Smooth muscle cell (in vitro differentiated cells): Measurements from ENCODE around the gene GNB5. TPM values are rescaled to one million over a fixed set of nuclear protein-coding genes. Genes with fewer than 3 reads are reported as not detected.

Experiments
- DNase-seq: peaks from one replicate; lab custom pipeline; 2025; ENCODE audit not compliant: unreplicated experiment; lab: John Stamatoyannopoulos, UW
- H2AFZ ChIP-seq: fragments of 200-600 bp; sonication (generic); 2 replicates; pipeline ENCODE4 v1.6.0; 2016; ENCODE audit warnings: antibody characterized with exemption, low read depth, mild to moderate bottlenecking
- H3F3A ChIP-seq: fragments of 200-600 bp; sonication (generic); 2 replicates; pipeline ENCODE4 v1.6.0; 2017; ENCODE audit warnings: antibody characterized with exemption, low read depth
- H3K27ac ChIP-seq: fragments of 200-600 bp; sonication (generic); 2 replicates; pipeline ENCODE4 v1.5.1; 2016; ENCODE audit warnings: low read depth, mild to moderate bottlenecking
- H3K27me3 ChIP-seq: fragments of 200-600 bp; sonication (generic); 2 replicates; pipeline ENCODE4 v1.6.1; 2016; ENCODE audit warnings: low read depth, mild to moderate bottlenecking
- H3K36me3 ChIP-seq: fragments of 200-600 bp; sonication (generic); 2 replicates; pipeline ENCODE4 v1.5.1; 2016; ENCODE audit warnings: low read depth
- H3K4me1 ChIP-seq: fragments of 200-600 bp; sonication (generic); 2 replicates; pipeline ENCODE4 v1.5.1; 2016; ENCODE audit warnings: low read depth
- H3K4me2 ChIP-seq: fragments of 200-600 bp; sonication (generic); 2 replicates; pipeline ENCODE4 v1.6.0; 2016; ENCODE audit warnings: mild to moderate bottlenecking
- H3K4me3 ChIP-seq: fragments of 200-600 bp; sonication (generic); 2 replicates; pipeline ENCODE4 v1.5.1; 2016; ENCODE audit warnings: mild to moderate bottlenecking
- H3K79me2 ChIP-seq: fragments of 200-600 bp; sonication (generic); 2 replicates; pipeline ENCODE4 v1.6.0; 2016; ENCODE audit warnings: low read depth, mild to moderate bottlenecking
- H3K9ac ChIP-seq: fragments of 200-600 bp; sonication (generic); 2 replicates; pipeline ENCODE4 v1.6.0; 2016; ENCODE audit warnings: low read depth
- H3K9me3 ChIP-seq: fragments of 200-600 bp; sonication (generic); replicated peaks from 2 replicates; pipeline ENCODE4 v1.5.1; 2016; ENCODE audit warnings: low read depth
- H4K20me1 ChIP-seq: fragments of 200-600 bp; sonication (generic); 2 replicates; pipeline ENCODE4 v1.6.0; 2016; ENCODE audit warnings: low read depth
- CTCF ChIP-seq: fragments of 200-600 bp; sonication (generic); IDR thresholded peaks from 2 replicates; pipeline ENCODE4 v1.5.1; 2017; ENCODE audit warnings: borderline replicate concordance, mild to moderate bottlenecking, antibody characterized with exemption; ENCODE audit not compliant: insufficient read depth, poor library complexity, severe bottlenecking
- WGBS: methylation state at CpG from one replicate; pipeline ENCODE4 v1.1.7; 2016; ENCODE audit warnings: low lambda C conversion rate; 5-methylcytosine and 5-hydroxymethylcytosine counted together
- polyA plus RNA-seq: library from polyadenylated mRNA; unstranded; fragments of >200 nt; fragmentation: Nextera tagmentation; extraction: Ambion mirVana; gene quantifications from 2 replicates; pipeline ENCODE4 v1.2.1, GENCODE V29; 2016
- total RNA-seq: library from RNA; depleted of rRNA; stranded (reverse); fragments of >200 nt; gene quantifications from 2 replicates; pipeline ENCODE4 v1.2.3, GENCODE V29; 2014

Gene GNB5
- total and polyA plus RNA-seq, 2 experiments from 2014 or later, result 14.0 to 25.1 TPM

- no peaks in the 10 kb centered on the region for H3K4me1 ChIP-seq
- H3F3A ChIP-seq, result peaks cover 3% of the 10 kb centered on the region
- H3K79me2 ChIP-seq, result no peaks in the 10 kb centered on the region
- 85% methylated on average over 2 of the region's 2 CpGs for WGBS
- no peaks in the 10 kb centered on the region for H4K20me1 ChIP-seq
- no peaks in the 10 kb centered on the region for H3K9me3 ChIP-seq
- no peaks in the 10 kb centered on the region for H3K27me3 ChIP-seq
- H3K4me2 ChIP-seq, result no peak overlapping the region
- TF ChIP-seq CTCF, result no peak
- no peaks in the 10 kb centered on the region for H3K36me3 ChIP-seq
- no peak for DNase-seq
- no peak overlapping the region for H3K9ac ChIP-seq
- H2AFZ ChIP-seq, result no peak overlapping the region
- H3K27ac ChIP-seq, result peak overlapping the region; percentile 79
- H3K4me3 ChIP-seq, result no peak overlapping the region
Measured at GRCh38 chr15:52102463-52102862, 88.7 kb downstream of the GNB5 start.

GRCh38 chr15:52101542-52102323, 89.5 kb downstream of the GNB5 start:
- H3K4me3 ChIP-seq, result no peak overlapping the region
- TF ChIP-seq CTCF, result no peak
- H3K9me3 ChIP-seq, result no peaks in the 10 kb centered on the region
- no peaks in the 10 kb centered on the region for H3K27me3 ChIP-seq
- H3K36me3 ChIP-seq, result no peaks in the 10 kb centered on the region
- H3K4me1 ChIP-seq, result no peaks in the 10 kb centered on the region
- H3K79me2 ChIP-seq, result no peaks in the 10 kb centered on the region
- WGBS, result 98% methylated on average over 16 of the region's 16 CpGs
- no peaks in the 10 kb centered on the region for H4K20me1 ChIP-seq
- no peak overlapping the region for H3K4me2 ChIP-seq
- peaks cover 3% of the 10 kb centered on the region for H3F3A ChIP-seq
- no peak for DNase-seq
- H3K9ac ChIP-seq, result no peak overlapping the region
- H3K27ac ChIP-seq, result no peak overlapping the region
- H2AFZ ChIP-seq, result no peak overlapping the region

GRCh38 chr15:52100807-52101442, 90.3 kb downstream of the GNB5 start:
- no peak overlapping the region for H3K4me3 ChIP-seq
- no peaks in the 10 kb centered on the region for H3K79me2 ChIP-seq
- no peak overlapping the region for H3K4me2 ChIP-seq
- peaks cover 3% of the 10 kb centered on the region for H3F3A ChIP-seq
- peak; percentile 24 for DNase-seq
- H4K20me1 ChIP-seq, result no peaks in the 10 kb centered on the region
- H2AFZ ChIP-seq, result no peak overlapping the region
- H3K9me3 ChIP-seq, result no peaks in the 10 kb centered on the region
- no peaks in the 10 kb centered on the region for H3K27me3 ChIP-seq
- H3K9ac ChIP-seq, result no peak overlapping the region
- no peaks in the 10 kb centered on the region for H3K36me3 ChIP-seq
- WGBS, result 54% methylated on average over 6 of the region's 6 CpGs
- H3K4me1 ChIP-seq, result no peaks in the 10 kb centered on the region
- no peak for TF ChIP-seq CTCF
- no peak overlapping the region for H3K27ac ChIP-seq
